GM19468 (cell line): ENCODE results near the gene SPTA1.
"Not testable (repeated sequence)": the region's sequence is repeated elsewhere in the genome, so short reads cannot be mapped to it uniquely, and the experiment has no call there.

Source experiments
- ATAC-seq: cut with Tn5 transposase; IDR thresholded peaks from one replicate; pipeline ENCODE4 v1.9.1; 2021; ENCODE audit warnings: mild to moderate bottlenecking, moderate library complexity, moderate number of reproducible peaks; ENCODE audit not compliant: unreplicated experiment; ENCODE audit errors: extremely low read depth

The SPTA1 gene

DNA sequence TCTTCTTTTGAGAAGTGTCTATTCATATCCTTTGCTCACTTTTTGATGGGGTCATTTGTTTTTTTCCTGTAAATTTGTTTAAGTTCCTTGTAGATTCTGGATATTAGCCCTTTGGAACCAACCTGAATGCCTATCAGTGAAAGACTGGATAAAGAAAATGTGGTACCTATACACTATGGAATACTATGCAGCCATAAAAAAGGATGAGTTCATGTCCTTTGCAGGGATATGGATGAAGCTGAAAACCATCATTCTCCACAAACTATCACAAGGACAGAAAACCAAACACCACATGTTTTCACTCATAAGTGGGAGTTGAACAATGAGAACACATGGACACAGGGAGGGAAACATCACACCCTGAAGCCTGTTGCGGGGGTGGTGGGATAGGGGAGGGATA is 1.8 kb upstream of the SPTA1 start:
- ATAC-seq, result not testable (repeated sequence)

- ATAC-seq, result no peak
Observed at GRCh38 chr1:158687037-158687436, 522 bp upstream of the SPTA1 start.

DNA sequence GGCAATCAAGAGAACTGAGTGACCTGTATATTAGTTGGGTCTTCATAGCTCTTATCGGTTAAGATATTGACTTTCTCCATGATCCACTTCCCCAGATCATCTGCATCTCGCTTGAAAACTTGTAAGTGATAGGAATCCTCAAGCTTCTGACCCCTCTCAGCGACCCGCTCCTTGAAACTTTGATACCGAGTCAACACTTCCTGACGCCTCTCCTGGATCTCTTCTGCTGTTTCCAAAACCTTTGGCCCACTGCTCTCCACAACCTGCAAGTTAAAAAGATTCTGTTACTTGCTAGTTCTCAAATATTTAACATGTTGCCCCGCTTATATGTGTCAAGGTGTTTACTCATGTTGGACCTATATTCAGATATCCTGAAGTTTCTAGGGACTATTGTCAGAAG is 1.4 kb downstream of the SPTA1 start:
- no peak for ATAC-seq

DNA sequence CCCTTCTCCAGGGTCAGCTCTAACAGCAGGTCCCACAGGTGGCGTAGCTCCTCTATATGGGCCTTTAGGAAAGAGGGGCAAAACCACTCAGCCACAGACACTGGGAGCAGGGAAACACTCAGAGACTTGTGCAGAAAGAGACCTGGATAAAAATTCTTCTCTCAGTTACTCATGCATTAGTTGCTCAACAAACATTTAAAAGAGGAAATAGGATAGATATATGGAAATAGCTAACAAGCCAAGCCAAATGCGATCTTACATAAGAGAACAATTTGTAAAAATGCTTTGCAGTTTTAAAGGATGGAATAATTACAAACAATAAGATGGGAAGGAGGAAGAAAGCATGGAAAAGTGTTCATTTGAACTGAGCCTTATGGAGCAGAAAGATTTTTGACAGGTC is 4.9 kb downstream of the SPTA1 start:
- ATAC-seq, result no peak

GRCh38 chr1:158679289-158679688 is 7.2 kb downstream of the SPTA1 start:
- ATAC-seq, result no peak

GRCh38 chr1:158675563-158676323 is 10.8 kb downstream of the SPTA1 start:
- ATAC-seq, result no peak

GRCh38 chr1:158674302-158674701 is 12.2 kb downstream of the SPTA1 start:
- ATAC-seq, result no peak

DNA sequence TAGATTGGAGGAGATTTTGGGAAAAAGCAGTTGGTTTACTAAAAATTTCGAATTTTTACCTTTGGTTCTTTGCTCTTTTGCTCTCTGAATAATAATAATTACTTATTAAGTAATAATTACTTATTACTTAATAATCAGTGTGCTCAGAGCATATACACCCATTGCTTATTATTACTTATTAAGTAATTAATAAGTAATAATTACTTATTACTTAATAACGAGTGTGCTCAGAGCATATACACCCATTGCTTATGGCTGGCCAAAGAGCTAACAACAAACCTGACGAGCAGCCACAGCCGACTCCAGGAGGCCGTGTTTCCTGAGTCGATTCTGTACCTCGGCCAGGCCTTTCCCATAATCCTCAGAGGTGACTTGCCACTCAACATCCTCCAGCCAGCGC is 20.5 kb downstream of the SPTA1 start:
- ATAC-seq, result no peak

- no peak for ATAC-seq
Observed at GRCh38 chr1:158654571-158654970, 31.9 kb downstream of the SPTA1 start.

DNA sequence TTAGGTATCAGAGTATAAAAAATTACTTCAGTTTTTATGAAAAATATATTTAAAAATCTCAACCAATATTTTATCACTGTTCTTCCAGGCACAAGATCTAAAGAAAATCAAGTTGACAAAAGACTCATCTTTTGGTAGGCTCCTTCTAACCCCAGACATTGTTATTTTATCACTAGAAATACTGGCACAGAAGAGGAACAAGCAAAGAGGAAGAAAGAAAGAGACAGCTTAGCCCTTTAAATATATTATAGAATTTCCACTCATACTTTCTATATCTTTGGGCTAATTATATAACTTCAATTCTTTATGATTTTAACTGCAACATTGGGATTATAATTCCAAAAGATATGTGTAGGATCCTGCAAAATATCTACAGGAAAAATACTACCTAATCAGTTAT is 32.4 kb downstream of the SPTA1 start:
- no peak for ATAC-seq

- no peak for ATAC-seq
Observed at GRCh38 chr1:158652721-158653334, 33.7 kb downstream of the SPTA1 start.

DNA sequence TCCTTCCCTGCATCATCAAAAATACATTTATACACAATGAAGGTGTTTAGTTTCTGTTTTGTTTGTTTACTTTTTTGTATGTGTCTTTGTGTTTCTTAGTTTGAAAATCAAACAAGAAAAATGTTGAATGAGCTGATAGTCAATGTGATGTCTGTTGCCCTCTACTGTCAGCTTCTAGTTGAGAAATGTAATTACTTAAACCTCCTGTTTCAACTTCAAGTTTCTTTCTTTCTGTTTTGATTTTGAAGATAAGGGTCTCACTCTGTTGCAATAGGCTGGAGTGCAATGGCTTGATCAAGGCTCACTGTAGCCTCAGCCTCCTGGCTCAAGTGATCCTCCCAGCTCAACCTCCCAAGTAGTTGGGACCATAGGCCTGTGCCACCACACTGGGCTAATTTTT is 37.5 kb downstream of the SPTA1 start:
- no peak for ATAC-seq

DNA sequence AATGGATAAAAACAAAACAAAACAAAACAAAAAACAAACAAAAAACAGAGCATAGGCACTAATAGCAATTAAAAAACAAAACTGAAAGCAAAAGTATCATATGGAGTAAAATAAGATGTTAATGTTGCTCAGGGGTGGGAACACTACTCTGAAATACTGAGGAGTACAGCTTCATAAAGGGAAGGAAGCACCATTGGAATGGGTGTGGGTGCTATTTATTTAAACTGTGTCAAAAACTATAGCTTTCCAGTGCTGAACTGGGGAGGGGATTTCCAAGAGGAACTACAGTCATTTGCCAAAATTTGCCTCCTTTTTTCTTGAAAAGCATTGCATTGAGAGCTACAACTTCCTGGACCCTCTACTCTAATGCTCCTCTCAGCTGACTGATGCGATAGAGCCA is 40.0 kb downstream of the SPTA1 start:
- no peak for ATAC-seq

DNA sequence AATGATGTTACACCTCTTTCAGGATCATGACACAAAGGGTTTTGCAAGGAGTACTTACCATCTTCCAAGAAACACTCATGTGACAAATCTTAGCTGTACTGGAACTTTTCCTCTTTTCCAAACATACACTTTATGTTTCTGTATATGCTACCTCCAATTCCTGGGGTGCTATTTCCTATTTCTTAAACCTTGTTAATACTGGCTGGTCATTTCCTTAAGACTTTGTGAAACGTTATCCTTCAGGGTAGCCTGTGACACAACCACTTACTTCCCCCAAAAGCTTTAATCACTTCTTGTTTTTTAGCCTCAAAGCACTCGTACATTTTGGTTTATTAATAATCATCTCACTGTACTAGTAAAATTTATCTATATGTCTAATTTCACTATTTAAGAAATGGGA is 42.1 kb downstream of the SPTA1 start:
- no peak for ATAC-seq

- ATAC-seq, result no peak
Observed at GRCh38 chr1:158638904-158639303, 47.6 kb downstream of the SPTA1 start.

DNA sequence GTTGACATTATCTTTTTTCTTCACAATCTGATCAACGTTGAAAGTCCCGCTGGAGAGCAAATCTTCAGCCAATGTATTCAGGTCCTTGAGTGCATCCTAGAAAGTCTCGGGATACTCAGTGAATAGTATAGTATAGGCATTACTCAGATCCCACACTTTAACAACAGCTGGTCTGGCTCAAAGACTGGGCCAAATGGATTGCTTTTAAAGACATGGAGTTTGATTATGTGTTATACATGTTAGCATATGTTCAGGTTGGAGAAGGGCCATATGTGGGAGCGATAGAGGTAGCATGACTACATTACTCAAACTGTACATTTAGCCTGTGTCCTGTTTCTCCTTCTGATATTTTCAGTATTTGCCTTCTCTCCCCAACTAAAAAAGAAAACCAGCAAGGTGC is 48.4 kb downstream of the SPTA1 start:
- ATAC-seq, result no peak

GRCh38 chr1:158613764-158614163 is 72.8 kb downstream of the SPTA1 start:
- ATAC-seq, result no peak

DNA sequence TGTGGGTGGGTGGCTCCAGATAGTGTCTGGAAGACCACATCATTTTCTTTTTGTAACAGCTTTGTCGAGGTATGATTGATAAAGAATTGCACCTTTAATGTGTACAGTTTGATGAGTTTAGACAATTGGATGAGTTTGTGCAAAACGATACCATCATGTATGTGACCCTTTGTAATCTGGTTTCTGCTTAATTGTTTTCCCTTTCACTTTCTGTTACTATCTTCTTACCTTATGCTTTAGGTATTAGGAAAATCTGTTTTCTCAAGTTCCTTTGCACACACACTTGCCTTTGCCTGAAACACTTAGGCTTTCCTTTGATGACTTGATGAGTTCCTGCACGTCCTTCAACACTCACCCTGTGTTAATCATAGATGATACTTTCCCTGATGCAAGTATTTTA is 74.6 kb downstream of the SPTA1 start:
- ATAC-seq, result no peak

DNA sequence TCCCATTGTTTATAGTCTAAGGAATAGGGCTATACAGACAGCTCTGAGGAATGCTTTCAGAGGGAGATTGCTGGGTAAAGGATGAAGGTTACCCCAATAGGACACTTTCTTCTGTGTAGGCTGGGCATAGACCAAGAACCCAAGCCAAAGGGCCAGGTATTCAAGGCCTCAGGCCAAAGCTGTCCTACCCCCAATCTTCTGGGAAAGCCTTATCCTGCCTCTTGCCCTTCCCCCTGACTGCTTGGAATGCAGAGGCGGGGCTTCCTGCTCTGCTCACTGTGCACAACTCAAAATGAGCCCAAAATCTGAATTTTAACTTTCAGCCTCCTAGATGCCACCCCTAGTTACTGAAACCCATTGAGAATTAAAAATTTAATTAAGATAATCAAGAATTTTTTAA is 79.2 kb downstream of the SPTA1 start:
- ATAC-seq, result no peak

DNA sequence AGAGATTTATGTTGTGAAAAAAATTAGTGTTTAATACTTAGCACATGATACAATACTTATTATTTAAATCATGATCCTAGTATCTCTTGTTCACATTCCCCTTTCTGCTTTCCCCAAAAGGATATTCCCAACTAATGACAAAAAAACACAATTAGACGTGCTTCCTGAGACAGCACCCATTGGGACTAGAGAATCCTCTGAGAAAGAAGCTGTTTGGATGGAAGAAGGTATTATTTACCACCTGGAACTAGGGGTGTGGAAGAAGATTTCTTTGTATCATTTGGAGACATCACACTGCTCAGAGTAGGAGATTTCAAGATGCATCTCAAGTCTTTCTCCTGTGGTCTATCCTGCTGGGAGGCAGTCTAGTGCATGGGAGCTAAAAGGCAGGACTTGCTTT is 81.5 kb downstream of the SPTA1 start, which contains the start of gene OR10Z1:
Gene OR10Z1, plus strand, starts transcription at position 301 of the 400 bp plus-strand sequence. CDS start 1,171 bp downstream, outside the sequence.
- no peak for ATAC-seq

DNA sequence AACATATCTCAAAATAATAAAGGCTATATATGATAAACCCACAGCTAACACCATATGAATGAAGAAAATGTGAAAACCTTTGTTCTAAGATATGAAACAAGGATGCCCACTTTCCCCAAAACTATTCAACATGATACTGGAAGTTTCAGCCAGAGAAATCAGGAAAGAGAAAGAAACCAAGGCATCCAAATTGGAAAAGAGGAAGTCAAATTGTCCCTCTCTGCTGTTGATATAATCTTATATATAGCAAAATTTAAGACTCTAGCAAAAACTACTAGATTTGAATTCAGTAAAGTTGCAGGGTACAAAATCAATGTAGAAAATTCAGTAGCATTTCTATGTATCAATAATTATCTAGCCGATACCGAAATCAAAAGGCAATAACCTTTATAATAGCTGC is 85.8 kb downstream of the SPTA1 start:
- ATAC-seq, result no peak

DNA sequence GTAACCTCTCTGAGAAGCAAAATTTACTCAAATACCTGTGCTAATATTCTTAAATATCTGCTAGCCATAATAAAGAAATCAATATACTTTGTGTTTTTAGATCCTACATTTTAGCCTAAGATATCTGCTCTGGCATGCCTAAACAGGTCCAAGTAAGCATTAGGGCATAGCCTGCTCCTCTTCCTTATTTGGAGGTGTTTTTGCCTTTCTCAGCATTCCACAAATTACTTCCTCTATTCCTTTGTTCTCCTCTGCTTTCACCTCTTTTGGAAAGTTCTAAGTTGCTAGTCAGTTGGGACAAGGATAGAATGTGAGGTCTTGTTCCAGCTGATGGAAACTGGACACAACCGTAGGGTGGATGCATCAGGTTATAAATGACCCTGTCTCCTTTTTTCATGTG is 99.6 kb downstream of the SPTA1 start:
- ATAC-seq, result no peak
